Peyer's patch (tissue), 4 donors: ENCODE data around the gene SUMO1.

ENCODE experiments used
- CTCF ChIP-seq, 6 experiments: fragments of 450-650 bp in 4 of 6; fragments of 200-600 bp in 2 of 6; sonication (generic) in 1 of 6; IDR thresholded peaks; one replicate each; pipeline ENCODE4 v1.5.1; 2017 to 2019; ENCODE audit warnings: antibody characterized with exemption in 6 of 6, mild to moderate bottlenecking in 3 of 6, moderate library complexity in 1 of 6
- POLR2A ChIP-seq, 2 donors: fragments of 450-650 bp; IDR thresholded peaks; one replicate each; pipeline ENCODE4 v1.5.1; 2017; ENCODE audit warnings: antibody characterized with exemption in 2 of 2, mild to moderate bottlenecking in 2 of 2, moderate library complexity in 2 of 2

GRCh38 chr2:202221873-202222272 lies 16.5 kb downstream of the SUMO1 start:
- TF ChIP-seq CTCF (IDR thresholded peaks at IDR 0.05) (no peak), POLR2A (IDR thresholded peaks at IDR 0.05) (no peak)
